Mesenteric fat pad (tissue), 1 donor: ENCODE data around the gene NDUFS8. TPM values are rescaled to one million over a fixed set of nuclear protein-coding genes. Genes with fewer than 3 reads are reported as not detected.

Experiments
- DNase-seq: peaks from one replicate; pipeline ENCODE4 v3.0.0-alpha.2; 2020; ENCODE audit warnings: low spot score
- total RNA-seq: library from RNA; stranded (reverse); fragmentation: NEBNext Ultra II Directional; extraction: Animal tissue kit (Norgen Biotek cat#: 25700); gene quantifications from one replicate; pipeline ENCODE4 v1.2.1, GENCODE V29; 2021
- donor health status: DM: yes; HTN: yes; CAD: no.

Gene NDUFS8
- total RNA-seq, 1 donor from 2014 or later: 134 TPM

DNA sequence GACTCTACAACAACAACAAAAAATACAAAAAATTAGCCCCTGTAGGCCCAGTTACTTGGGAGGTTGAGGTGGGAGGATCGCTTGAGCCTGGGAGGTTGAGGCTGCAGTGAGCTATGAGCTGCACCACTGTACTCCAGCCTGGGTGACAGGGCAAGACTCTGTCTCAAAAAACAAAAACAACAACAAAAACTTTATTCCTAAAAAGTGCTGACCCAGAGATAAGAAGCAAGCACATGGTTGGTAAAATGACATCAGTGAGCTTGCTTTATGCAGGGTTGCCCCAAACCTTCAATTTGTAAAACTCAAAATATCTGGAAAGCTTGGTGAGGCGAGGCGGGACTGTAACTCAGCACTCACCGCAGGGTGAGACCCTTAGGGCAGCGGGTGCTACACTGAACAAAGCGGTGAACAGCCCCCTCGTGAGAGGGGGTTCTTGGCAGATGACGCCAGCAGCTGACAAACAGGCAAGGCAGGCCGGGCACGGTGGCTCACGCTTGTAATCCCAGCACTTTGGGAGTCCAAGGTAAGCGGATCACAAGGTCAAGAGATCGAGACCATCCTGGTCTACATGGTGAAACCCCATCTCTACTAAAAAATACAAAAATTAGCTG lies 4.9 kb downstream of the NDUFS8 start:
- no peak for DNase-seq

DNA sequence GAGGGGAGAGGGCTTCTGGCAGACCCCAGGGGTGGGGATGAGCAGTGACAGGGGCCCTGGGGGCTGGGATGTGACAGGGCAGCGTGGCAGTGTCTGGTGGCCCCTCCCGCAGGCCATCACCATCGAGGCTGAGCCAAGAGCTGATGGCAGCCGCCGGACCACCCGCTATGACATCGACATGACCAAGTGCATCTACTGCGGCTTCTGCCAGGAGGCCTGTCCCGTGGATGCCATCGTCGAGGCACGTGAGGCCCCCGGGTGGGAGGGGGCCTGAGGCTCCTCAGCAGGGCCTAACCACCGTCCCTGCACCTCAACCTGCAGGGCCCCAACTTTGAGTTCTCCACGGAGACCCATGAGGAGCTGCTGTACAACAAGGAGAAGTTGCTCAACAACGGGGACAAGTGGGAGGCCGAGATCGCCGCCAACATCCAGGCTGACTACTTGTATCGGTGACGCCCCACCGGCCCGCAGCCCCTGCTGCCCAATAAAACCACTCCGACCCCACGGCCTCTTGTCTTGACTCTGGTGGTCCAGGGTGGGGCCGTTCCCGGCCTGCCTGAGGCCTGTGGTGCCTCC lies 5.7 kb downstream of the NDUFS8 start:
- no peak for DNase-seq

DNA sequence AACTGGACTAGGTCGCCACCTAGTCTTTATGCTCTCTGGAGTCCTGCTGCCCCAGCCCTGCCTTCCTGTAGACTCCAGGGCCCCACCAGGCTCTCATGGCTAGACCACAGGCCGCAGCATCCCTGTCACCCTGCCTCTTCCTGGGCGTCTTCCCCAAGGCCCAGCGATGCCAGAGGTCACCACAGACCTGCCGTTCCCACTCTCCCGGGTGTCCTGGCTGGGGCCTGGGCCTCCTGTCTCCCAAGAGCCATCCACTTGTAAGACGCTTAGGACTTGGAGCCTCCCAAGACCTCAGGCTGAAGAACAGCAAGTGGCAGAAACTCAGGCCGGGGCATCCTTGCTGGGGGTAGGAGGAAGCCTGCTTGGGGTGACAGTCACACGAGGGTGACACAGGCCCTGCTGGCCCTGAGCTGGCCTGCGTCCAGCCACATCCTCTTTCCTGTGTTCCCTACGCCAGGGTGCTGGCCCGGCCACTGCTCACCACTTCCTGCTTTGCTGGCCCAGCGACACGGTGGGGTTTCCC lies 6.3 kb downstream of the NDUFS8 start:
- no peak for DNase-seq

DNA sequence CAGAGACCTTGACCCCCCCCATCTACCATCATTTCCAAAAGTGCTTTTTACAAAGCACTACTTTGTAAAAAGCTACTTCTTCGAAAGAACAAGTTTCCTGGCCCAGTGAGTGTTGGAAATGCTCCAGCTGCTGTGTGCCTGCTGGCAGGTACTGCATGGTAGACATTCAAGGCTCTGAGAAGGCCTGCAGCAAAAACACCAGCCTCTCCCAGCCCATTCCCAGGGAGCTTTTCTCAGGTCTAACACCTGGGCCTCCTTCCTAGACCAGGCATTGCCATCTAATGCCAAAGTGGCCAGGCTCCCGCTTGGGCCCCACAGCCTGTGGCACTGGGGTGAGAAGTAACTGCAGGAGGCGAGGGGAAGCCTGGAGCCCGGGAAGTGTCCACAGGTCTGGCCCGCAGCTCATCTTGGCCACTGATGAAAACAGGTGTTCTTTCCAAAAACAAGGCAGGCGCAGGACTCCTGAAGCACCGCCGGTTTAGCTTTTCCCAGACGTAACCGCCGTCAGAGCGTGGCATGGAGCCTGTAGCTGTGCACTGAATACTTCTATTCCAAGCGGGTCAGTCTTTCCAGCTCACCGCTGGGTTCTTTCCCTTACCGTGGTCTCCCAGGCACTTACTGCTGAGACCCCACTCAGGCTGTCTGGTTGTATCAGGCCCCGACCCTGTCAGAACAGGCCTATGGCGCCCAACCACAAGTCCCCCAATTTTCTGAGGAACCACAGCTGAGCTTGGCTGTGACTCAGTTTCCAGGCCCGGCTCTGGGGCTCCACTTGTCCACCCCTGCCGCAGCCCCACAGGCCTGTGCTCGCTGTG lies 7.1 kb downstream of the NDUFS8 start:
- no peak for DNase-seq

DNA sequence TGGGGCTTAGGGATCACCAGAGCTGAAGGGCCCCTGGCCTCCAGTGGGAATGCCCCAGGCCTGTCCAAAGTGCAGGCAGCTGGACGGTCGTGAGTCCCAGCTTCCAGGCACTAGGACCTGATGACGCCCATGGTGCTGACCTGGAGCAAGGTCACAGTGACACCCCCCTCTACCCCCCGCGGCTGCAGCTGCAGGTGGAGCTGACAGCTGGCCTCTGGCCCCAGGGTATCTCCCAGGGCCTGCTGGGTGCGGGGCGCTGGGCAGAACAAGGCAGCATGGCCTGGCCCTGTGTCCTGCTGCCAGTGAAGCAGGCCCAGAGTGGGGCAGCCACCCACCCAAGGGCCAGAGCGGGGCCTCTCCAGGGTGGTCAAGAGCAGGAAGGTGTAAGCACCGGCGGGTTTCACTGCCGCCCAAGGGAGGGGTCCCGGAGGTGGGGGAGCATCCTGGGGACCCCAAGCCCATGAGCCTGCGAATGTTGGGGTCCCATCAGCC lies 7.8 kb downstream of the NDUFS8 start:
- no peak for DNase-seq

DNA sequence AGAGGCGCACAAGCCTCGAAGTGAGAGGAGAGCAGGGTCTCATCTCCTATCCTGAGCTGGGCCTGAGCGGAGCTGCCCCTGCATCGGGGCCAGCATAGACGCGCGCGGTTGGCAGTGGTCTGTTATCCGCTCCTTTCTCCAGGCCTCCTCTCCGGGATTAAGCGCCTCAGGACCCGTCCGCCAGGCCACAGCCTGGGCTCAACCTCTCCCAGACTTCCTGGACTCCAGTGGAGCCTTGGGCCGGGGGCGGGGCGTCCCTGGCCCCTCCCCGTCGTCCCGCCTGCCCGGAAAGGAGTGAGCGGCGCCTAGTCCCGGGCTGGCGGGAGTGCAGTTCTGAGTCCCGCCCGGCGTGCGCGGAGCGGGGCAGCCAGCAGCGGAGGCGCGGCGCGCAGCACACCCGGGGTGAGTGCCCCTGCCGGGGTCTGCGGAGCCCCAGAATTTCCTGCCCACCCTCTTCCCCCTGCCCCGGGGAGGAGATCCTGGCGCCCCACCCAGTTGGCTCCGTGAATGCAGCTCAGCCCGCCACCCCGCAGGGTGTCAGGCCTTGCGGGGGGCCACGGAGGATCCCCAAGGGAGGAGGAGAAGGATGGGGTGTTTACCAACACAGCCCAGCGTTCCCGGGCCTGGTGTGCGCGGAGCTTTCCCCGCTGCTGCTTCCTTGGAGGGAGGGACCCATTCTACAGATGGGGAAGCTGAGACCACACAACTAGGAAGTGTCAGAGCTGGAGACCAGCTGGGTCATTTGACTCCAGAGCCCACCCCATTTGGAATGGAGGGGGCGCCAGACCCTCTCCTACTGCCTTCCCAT lies 8.4 kb downstream of the NDUFS8 start, which contains the start of gene TCIRG1:
Gene TCIRG1 (plus strand): TSS at position 308 of the 808 bp plus-strand sequence. CDS start 2,247 bp downstream, outside the sequence.
- peak; percentile 96 for DNase-seq

DNA sequence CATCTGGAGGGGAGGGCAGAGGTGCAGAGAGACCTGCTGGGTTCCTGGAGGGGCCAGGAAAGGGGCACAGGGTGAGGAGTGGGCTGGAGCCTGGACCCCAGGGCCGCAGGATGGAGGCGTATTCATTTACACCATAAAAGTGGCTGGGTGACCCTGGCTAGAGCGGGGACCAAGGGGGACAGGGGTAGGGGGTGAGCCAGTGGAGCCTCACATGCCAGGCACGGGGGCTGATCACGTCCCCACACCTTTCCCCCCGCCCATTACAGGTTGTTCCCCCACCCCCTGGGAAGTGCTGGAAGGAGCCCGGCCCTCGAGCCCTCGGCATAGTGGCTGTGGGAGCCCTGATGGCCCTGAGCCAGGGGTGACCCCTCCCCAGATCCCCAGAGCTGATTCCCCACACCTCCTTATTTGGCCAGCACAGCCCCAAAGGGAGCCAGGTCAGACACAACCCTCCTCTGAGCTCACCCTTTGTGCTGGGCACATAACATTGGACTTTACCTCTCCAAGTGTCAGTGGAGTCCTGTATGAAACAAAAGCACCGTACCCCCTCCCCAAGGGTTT lies 9.1 kb downstream of the NDUFS8 start:
- no peak for DNase-seq

DNA sequence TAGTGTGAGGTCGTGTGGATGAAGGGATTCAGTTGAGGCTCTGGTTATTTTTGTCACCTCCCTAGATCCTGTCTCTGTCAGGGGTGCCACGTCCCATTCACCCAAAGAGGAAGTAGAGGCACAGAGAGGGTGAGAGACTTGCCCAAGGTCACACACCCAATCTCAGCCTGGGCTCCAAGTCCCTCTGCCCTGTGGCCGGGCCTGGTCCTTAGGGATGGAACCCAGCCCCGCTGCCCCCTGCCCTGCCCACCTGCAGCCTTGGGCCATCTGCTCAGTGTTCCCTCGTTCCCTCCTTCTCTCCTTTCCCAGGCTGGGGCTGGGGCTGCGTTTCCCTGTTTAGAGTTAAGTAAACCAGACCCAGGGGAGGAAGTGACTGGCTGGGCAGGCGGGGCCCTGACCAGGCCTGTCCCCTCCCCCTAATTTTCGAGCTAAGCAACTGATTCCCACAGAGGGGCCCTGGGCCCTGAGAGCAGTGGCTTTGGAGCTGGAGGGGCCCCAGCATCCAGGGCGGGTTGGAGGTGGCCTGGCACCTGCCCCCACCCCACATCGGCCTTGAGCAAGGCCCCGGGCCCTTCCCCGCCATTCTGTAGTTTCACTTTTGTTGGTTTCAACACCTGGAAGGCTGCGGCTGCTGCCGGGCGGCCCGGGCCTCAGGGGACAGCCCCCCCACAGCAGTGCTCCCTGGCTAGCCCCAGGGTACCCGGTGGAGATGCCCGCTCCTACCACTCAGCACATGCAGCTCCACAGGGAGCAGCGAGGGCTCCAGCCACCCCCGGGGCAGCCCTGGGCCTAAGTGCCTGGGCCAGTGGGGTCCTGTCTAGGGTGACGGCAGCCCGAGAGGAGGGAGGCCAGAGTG lies 9.8 kb downstream of the NDUFS8 start:
- DNase-seq: no peak

DNA sequence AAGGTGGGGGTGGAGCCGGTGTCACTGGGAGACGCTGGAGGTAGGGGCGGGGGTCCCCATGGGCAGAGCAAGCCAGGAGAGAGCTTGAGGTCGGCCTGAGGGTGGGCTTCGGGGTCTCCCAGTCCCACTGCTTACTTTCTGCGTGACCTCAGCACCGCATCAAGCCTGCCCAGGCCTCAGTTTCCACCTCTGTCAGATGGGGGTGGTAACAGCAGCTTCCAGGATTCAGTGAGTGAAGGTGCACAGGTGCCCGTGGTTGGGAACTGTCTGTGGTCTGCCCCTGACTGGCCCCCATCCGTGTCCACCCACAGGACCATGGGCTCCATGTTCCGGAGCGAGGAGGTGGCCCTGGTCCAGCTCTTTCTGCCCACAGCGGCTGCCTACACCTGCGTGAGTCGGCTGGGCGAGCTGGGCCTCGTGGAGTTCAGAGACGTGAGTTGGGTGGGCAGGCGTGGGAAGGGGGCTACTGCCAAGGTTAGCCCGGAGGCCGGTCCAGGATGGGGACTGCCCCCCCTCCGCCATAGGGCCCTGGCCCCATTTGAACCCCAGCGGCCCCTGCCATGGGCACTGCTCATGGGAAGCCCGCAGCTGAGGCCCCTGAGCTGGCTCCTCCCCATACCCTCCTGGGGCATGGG lies 10.6 kb downstream of the NDUFS8 start:
- no peak for DNase-seq

DNA sequence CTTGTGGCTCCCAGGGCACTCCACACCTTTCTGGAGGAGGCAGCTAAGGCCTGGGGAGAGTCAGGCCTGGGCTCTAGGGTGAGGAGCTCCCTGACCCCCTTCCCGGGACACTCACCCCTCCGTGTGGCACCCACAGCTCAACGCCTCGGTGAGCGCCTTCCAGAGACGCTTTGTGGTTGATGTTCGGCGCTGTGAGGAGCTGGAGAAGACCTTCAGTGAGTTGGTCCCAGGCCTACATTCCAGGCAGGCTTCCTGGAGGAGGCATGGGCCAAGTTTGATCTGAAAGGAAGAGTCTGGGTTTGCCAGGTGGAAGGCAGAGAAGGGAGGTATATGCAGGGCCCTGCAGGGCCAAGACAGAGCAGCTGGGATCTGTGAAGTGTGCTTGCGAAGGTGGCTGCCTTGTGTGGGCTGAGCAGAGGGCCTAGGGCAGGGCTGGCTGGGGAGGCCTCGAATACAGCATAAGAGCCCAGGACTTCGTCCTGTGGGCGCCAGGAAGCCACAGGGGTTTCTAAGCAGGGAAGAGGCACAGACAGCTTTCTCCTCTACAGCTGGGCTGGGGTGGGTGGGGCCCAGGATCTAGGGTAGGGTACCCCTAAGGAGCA lies 11.2 kb downstream of the NDUFS8 start:
- DNase-seq: no peak

DNA sequence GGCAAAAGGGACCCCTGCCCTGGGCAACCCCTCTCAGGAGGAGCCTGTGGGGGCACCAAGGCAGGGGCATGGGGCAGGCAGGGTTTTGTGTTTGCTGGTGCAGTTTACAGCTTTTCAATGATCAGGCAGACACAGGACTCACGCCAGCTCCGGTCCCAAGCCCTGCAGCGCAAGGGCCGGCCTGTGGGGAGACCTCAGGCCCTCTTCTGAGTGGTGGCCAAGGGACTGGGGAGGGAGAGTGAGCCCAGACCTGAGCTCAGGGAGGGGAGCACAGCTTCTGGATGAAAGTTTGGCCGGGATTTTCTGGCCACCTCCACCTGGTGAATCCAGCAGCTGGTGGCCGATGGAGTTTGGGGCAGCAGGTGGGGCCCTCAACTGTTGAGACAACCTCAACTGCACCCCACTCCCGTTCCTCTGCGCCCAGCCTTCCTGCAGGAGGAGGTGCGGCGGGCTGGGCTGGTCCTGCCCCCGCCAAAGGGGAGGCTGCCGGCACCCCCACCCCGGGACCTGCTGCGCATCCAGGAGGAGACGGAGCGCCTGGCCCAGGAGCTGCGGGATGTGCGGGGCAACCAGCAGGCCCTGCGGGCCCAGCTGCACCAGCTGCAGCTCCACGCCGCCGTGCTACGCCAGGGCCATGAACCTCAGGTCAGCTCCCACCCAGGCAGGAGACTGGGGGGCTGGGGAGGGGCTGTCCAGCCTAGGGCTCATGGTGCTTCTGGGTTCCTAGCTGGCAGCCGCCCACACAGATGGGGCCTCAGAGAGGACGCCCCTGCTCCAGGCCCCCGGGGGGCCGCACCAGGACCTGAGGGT lies 11.9 kb downstream of the NDUFS8 start:
- no peak for DNase-seq

DNA sequence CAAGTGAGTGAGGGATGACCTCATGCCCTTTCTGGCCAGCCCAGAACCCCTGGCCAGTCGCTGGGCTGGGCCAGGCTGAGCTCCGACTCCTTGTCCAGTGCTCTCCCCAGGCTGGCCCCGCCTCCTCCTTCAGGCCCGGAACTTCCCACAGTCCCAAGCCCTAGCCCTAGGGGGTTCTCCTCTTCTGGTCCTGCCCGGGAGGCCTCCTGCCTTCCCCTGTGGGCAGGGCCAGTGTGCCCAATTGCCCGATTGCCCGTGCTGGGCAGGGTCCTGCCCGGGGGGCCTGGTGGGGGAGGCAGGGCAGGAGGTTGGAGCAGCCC lies 12.5 kb downstream of the NDUFS8 start:
- DNase-seq: no peak

DNA sequence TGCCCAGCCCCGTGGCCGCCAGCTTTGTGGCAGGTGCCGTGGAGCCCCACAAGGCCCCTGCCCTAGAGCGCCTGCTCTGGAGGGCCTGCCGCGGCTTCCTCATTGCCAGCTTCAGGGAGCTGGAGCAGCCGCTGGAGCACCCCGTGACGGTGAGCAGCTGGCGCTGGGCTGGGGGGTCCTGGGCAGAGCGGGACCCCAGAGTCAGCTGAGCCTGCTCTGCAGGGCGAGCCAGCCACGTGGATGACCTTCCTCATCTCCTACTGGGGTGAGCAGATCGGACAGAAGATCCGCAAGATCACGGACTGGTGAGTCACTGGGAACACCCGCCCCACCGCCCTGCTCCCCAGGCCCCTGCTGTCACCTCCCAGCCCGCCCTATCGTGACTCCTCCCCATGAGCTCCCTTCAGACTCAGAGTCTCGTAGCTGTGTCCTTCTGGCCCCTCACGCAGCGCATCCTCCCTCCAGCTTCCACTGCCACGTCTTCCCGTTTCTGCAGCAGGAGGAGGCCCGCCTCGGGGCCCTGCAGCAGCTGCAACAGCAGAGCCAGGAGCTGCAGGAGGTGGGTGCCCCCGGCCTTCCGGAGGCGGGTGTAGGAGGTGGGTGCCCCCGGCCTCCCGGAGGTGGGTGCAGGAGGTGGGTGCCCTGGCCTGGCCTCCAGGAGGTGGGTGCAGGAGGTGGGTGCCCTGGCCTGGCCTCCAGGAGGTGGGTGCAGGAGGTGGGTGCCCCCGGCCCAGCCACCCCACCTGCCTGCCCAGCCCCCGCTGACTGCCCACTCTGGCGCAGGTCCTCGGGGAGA lies 13.1 kb downstream of the NDUFS8 start:
- no peak for DNase-seq

DNA sequence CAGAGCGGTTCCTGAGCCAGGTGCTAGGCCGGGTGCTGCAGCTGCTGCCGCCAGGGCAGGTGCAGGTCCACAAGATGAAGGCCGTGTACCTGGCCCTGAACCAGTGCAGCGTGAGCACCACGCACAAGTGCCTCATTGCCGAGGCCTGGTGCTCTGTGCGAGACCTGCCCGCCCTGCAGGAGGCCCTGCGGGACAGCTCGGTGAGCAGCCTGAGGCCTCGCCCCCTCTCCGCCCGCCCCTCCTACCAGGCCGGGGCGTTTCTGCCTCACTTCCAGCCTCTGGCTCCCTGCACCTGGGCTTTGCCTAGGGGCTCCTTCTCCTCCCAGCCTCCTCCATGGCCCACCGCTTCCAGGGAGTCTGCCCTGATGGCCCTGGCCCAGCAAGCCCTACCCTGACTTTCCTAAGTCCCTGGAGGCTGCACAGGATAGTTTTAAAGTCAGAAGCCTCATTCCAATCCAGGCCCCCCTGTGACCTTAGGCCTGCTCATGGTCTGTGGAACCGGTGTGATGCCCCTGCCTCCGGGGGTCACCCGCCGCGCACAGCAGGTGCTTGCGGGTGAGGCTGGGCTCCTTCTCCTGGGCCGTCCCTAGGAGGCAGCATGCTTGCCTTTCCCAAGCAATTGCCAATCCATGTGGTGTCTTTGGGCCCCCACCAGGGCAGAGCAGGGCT lies 13.8 kb downstream of the NDUFS8 start:
- no peak for DNase-seq

DNA sequence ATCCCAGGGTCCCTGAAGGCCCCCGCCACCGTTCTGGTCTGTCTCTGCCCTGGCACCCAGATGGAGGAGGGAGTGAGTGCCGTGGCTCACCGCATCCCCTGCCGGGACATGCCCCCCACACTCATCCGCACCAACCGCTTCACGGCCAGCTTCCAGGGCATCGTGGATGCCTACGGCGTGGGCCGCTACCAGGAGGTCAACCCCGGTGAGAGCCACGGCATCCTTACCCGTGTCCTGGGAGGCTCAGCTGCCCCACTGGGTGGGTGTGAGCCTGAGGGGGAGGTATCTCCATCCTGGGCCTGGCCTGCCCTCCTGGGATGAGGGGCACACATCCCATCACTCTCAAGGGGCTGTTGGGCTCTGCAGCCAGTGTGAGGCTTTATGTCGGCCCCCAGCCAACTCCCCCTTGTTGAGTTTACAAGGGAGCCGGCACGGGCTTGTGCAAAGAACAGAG lies 14.4 kb downstream of the NDUFS8 start:
- no peak for DNase-seq

DNA sequence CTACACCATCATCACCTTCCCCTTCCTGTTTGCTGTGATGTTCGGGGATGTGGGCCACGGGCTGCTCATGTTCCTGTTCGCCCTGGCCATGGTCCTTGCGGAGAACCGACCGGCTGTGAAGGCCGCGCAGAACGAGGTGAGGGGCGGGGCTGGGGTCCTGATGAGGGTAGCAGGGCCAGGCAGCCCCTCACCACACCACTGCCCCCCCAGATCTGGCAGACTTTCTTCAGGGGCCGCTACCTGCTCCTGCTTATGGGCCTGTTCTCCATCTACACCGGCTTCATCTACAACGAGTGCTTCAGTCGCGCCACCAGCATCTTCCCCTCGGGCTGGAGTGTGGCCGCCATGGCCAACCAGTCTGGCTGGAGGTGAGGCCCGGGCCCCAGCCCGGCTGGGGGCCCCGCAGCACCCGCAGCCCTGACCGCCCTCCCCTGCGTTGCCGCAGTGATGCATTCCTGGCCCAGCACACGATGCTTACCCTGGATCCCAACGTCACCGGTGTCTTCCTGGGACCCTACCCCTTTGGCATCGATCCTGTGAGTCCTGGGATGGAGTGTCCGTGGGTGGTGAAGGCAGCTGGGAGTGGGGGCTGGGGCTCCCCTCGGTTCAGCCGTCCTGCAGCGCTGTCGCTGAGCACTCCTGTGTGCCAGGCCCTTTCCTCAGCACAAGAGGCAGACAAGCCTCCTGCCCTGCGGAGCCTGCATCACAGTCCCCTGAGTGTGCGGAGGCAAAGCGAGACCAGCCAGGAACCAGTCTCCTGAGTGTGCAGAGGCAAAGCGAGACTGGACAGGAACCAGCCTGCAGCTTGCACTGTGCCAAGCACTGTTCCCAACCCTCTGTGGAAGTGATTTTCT lies 17.2 kb downstream of the NDUFS8 start:
- no peak for DNase-seq
